Measurements from ENCODE around the gene PI4KA. TPM values are rescaled to one million over a fixed set of nuclear protein-coding genes. Genes with fewer than 3 reads are reported as not detected.

The PI4KA gene
- polyA plus RNA-seq, 1 of the 3 experiments (the other 2 are of a cell fraction), result 30.0 TPM

- H3K4me1 ChIP-seq (ENCODE audit: control insufficient read depth in 1 of 2, insufficient read depth in 2 of 2, low read depth in 1 of 2, low read length in 1 of 2), result peaks cover 11 to 13% of the 10 kb centered on the region in 2 experiments; a peak in 2 of 4 replicates
- DNase-seq, result no peak
- ChIA-PET CTCF (interaction anchor here (1.2 to 5.9 kb wide), 2 partner anchors 14 to 49 kb away, joined by 3 to 26 read pairs; no protein-coding TSS in a partner anchor), POLR2A (interaction anchor here (1.0 kb wide), 1 partner anchor 18 kb away, joined by 3 read pairs; no protein-coding TSS in a partner anchor)
- H3F3A ChIP-seq (replicated peaks; ENCODE audit: insufficient read depth), result peaks cover 15% of the 10 kb centered on the region
- peaks cover 32% of the 10 kb centered on the region; the same call in 1 of the 2 replicates for H4K20me1 ChIP-seq (ENCODE audit: insufficient read depth)
- no peaks in the 10 kb centered on the region for H3K27me3 ChIP-seq (ENCODE audit: insufficient read depth)
- TF ChIP-seq SMC3 (IDR thresholded peaks at IDR 0.05; ENCODE audit: low read depth, low read length), result no peak
- TF ChIP-seq MXI1 (IDR thresholded peaks at IDR 0.05; ENCODE audit: low read depth, low read length), result no peak
- no peak for TF ChIP-seq MEF2A (IDR thresholded peaks at IDR 0.05; ENCODE audit: borderline replicate concordance, low read depth)
- no peak for TF ChIP-seq FOXJ3 (CRISPR knock-in tag; IDR thresholded peaks at IDR 0.05)
- no peak for TF ChIP-seq NFIC (IDR thresholded peaks at IDR 0.05; ENCODE audit: borderline replicate concordance)
- TF ChIP-seq ZBTB33 (IDR thresholded peaks at IDR 0.05; ENCODE audit: borderline replicate concordance, low read depth), result no peak
- no peak for TF ChIP-seq RXRA (IDR thresholded peaks at IDR 0.05; ENCODE audit: borderline replicate concordance, low read depth)
- TF ChIP-seq USF2 (IDR thresholded peaks at IDR 0.05; ENCODE audit: borderline replicate concordance, low read depth, low read length), result no peak
- no peak for TF ChIP-seq YY1 (IDR thresholded peaks at IDR 0.05; ENCODE audit: low read depth)
- H3K9me2 ChIP-seq, result no peaks in the 10 kb centered on the region
- 97% methylated on average over 3 of the region's 3 CpGs for WGBS (ENCODE audit: low lambda C conversion rate)
- no peak overlapping the region for H2AFZ ChIP-seq (ENCODE audit: low read depth)
- no peak overlapping the region for H3K4me2 ChIP-seq
- H3K4me3 ChIP-seq (ENCODE audit: low read depth in 2 of 2, low read length in 1 of 2), result no peak overlapping the region
- no peaks in the 10 kb centered on the region for H3K9me3 ChIP-seq
- H3K9ac ChIP-seq, result no peak overlapping the region
- no peaks in the 10 kb centered on the region for H3K36me3 ChIP-seq (replicated peaks in 1 of 2; ENCODE audit: control insufficient read depth in 1 of 2, insufficient read depth in 2 of 2, low read length in 1 of 2)
- H3K79me2 ChIP-seq (ENCODE audit: insufficient read depth), result peaks cover 92% of the 10 kb centered on the region
- H3K27ac ChIP-seq (ENCODE audit: low read depth in 2 of 2, low read length in 1 of 2), result no peak overlapping the region
Measured at GRCh38 chr22:20853236-20853660, 5.4 kb downstream of the PI4KA start.

DNA sequence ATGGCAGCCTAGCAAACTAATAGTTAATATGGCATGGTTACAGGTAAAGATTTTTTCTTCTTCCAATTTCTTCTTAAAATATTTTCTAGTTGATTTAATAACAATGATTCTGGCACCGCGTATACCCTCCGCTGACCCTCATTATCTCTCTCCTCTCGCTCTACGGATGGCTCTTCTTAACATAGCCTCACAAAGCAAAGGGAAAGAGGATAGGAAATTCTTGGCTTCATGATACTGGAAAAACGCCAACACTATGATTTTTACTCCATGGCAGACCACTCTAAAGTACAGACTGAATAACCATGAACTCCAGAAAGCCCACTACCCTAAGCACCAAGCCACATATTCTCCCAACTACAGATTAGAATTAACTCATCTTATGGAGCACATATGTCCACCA is 6.1 kb downstream of the PI4KA start:
- Histone ChIP-seq H3K4me3 (ENCODE audit: low read depth in 2 of 2, low read length in 1 of 2) (no peak overlapping the region), H3K27ac (ENCODE audit: low read depth in 2 of 2, low read length in 1 of 2) (no peak overlapping the region), H3K9me2 (no peaks in the 10 kb centered on the region), H3K4me2 (no peak overlapping the region), H3F3A (replicated peaks; ENCODE audit: insufficient read depth) (peaks cover 15% of the 10 kb centered on the region), H3K4me1 (ENCODE audit: control insufficient read depth in 1 of 2, insufficient read depth in 2 of 2, low read depth in 1 of 2, low read length in 1 of 2) (peaks cover 9 to 11% of the 10 kb centered on the region in 2 experiments; a peak in 2 of 4 replicates), H3K9ac (no peak overlapping the region), H3K9me3 (no peaks in the 10 kb centered on the region), H4K20me1 (ENCODE audit: insufficient read depth) (peaks cover 33% of the 10 kb centered on the region; the same call in 1 of the 2 replicates), H3K79me2 (ENCODE audit: insufficient read depth) (peaks cover 94% of the 10 kb centered on the region), H3K27me3 (ENCODE audit: insufficient read depth) (no peaks in the 10 kb centered on the region), H3K36me3 (replicated peaks in 1 of 2; ENCODE audit: control insufficient read depth in 1 of 2, insufficient read depth in 2 of 2, low read length in 1 of 2) (peaks cover 0 to under 1% of the 10 kb centered on the region in 2 experiments), H2AFZ (ENCODE audit: low read depth) (no peak overlapping the region)
- ChIA-PET POLR2A (interaction anchor here (1.0 kb wide), 1 partner anchor 18 kb away, joined by 3 read pairs; no protein-coding TSS in a partner anchor), CTCF (interaction anchor here (0.6 to 5.9 kb wide), 3 partner anchors 48 to 53 kb away, joined by 3 to 26 read pairs (median 3); no protein-coding TSS in a partner anchor)
- no peak for DNase-seq
- 90% methylated on average over 6 of the region's 6 CpGs for WGBS (ENCODE audit: low lambda C conversion rate)
- TF ChIP-seq RAD21 (IDR thresholded peaks at IDR 0.05; ENCODE audit: low read length) (no peak), NFIC (IDR thresholded peaks at IDR 0.05; ENCODE audit: borderline replicate concordance) (no peak), FOXJ3 (CRISPR knock-in tag; IDR thresholded peaks at IDR 0.05) (no peak), ZBTB33 (IDR thresholded peaks at IDR 0.05; ENCODE audit: borderline replicate concordance, low read depth) (no peak), MEF2A (IDR thresholded peaks at IDR 0.05; ENCODE audit: borderline replicate concordance, low read depth) (no peak), YY1 (IDR thresholded peaks at IDR 0.05; ENCODE audit: low read depth) (no peak), CTCF (IDR thresholded peaks at IDR 0.05) (no peak), REST (IDR thresholded peaks at IDR 0.05; ENCODE audit: low read depth, low read length) (no peak), RCOR1 (IDR thresholded peaks at IDR 0.05; ENCODE audit: low read length) (no peak), EZH2phosphoT487 (IDR thresholded peaks at IDR 0.05; ENCODE audit: borderline replicate concordance, low read depth) (no peak)

Data from SK-N-SH (cell line).